A549 treated with AZD9567 at 1 μM for 4 hours (cell line): Measurements from ENCODE around the gene DOK1. TPM values are rescaled to one million over a fixed set of nuclear protein-coding genes. Genes with fewer than 3 reads are reported as not detected.

Experiments
- total RNA-seq: library from RNA; stranded (reverse); fragments of 200-300 nt; extraction: Qiagen RNA extraction; gene quantifications from 5 replicates; pipeline ENCODE4 v1.2.3, GENCODE V29; 2022; ENCODE audit not compliant: insufficient read depth

Gene DOK1
- total RNA-seq: 3.7 to 6.0 TPM (median 4.8 TPM) in 5 replicates

DNA sequence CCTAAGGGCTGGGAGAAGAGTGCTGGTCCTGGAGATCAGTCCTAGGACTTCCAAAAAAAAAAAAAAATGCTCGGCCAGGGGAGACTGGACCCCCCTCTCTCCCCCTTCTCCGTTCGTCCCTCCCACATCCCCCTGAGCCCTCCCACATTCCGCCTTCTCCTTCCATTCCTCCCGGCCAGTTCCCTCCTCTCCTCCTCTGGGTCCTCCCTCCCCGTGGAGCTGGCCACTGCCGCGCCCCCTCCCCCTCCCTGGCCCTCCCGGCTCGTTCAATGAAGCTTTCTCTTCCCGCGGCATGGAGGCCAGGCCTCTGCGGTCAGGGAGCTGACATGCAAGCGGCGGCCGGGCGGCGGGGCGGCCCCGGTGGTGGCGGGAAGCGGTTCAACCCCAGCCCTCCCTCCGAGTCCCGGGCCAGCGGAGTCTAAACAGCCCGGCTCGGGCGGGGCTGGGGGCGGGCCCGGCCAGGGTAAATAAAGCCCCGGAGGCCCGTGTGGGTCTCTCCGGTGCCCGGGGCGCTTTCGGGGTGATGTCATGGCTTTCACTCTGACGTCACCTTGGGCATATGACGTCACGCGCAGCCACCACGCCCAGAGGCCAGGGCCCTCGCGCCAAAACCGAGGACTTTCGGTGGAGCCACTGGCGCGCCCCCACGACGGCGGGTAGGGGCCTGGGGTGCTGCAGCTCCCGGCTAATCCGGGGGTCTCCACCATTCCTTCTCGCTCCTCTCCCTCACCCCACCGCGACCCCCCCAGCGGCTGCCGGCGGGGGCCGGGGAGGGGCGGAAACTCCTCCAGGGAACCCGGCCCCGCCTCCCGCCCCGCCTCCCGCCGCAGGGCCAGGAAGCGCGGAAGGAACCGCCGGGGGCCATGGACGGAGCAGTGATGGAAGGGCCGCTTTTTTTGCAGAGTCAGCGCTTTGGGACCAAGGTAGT, at the start of gene DOK1, which contains the start of gene LOXL3:
Gene DOK1, plus strand, starts transcription at position 829 of the 928 bp plus-strand sequence. Its CDS starts 35 bp downstream, at position 864.
Gene LOXL3, minus strand, starts transcription at position 51 of the 928 bp plus-strand sequence. CDS start 1,308 bp downstream, outside the sequence.

DNA sequence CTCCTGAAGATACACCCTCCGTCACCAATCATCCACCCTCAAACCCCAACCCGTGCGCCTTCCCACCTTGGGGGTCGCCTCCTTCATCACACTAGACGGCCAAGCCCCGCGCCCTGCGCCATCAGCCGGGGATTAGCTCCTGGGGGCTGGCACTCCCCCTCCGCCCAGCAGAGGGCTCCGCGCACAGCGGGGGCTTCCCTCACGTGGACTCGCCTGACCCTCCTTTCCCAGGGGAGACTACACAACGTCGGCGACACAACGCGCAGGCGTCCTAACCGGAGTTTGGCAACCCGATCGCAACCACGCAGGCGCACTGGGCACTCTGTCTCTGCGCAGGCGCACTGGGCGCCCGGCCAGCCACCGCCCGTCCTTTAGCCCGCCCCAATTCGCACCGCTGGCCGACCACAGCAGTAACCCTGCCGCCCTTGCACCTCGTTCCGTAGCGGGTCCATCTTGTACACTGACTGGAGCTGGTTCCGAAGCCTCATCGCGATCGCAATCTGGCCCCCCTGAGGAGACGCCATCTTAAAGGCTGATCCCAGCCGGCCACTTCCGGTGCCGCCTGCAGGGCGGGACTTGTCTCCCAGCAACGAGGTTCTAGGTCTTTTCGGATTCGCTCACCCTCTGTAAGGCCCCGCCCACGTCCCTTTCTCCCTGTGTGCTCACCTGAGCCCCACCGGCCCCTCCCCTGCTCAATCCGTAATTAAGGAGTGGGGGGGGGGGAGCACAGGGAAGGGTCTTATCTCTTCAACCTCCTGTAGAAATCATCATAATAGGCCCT, 47.2 kb upstream of the DOK1 start, which contains the start of gene PCGF1:
Gene PCGF1, minus strand, starts transcription at position 551 of the 781 bp plus-strand sequence. Its CDS starts 27 bp downstream, at position 524.

DNA sequence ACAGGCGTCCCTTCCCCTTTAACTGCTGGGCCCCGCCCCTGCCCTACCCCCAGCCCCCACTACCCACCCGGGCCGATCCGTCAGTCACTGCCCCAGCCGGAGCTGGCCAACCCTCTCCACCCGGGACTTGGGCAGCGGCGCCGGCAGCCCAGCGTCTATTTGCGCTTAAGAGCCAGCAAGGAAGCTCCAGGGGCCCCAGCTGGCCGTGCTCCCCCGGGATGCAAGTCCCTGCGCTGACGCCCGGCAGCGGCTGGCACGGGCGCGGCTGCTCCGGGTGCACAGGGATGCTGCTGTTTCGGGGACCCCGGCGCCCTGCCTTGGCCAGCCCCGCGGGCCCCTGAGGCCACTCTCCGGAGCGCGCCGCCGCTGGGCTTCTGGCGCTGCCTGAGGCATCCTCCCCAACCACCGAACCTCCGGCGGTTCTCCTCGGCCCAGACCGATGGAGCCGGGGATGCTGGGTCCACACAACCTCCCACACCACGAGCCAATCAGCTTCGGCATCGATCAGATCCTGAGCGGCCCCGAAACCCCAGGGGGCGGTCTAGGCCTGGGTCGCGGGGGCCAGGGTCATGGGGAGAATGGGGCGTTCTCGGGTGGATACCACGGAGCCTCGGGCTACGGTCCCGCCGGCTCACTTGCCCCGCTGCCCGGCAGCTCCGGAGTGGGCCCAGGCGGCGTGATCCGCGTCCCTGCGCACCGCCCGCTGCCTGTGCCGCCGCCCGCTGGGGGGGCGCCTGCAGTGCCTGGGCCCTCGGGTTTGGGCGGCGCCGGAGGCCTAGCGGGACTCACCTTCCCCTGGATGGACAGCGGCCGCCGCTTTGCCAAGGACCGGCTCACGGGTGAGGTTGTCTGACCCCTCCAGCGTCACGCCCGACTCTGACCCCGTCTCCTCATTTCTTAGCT, 39.9 kb upstream of the DOK1 start, which contains the start of gene TLX2:
Gene TLX2, plus strand, starts transcription at position 83 of the 903 bp plus-strand sequence. Its CDS starts 357 bp downstream, at position 440.

DNA sequence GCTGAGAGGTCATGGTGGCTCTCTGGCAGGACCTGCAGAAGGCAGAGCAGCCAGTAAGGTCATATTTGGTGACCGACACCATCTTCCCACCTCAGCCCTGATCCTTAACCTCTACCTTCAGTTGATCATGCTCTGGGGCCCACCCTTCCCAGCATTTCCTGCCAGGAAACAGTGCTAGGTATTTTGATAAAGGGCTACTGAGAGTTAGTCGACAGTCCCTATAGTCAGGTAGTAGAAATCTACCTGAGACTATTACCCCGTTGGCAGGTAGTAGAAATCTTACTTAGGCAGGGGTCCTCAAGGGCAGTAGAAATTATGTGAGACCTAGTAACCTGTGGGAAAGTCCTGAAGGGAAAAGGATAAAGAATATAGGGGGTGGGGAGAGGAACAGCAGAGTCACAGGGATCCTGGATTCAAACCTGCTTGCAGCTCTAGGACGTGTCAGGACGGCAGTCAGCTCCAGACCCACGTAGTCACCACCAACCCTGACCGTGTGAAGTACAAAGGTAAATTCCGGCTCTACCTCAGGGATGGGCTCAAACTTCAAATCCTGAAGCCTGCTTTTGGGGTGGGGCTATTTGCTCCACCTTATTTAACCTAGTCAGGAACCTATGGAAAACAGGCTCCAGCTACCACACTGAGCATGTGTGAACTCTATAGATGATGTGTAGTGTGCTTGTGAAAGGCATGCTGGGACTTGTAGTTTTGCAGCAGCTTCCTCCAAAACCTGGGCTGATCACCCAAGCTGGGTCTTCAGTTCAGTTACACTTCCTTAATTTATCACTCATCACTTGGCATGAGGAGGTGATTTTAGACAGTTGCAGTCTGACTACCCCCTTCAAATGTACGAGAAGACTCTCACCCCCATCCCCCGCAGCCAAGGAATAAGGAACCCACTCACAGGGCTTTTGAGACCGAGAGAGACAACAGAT, 28.5 kb upstream of the DOK1 start, which contains the start of gene DQX1:
Gene DQX1, minus strand, starts transcription at position 515 of the 932 bp plus-strand sequence. Its CDS starts 502 bp downstream, at position 13.

DNA sequence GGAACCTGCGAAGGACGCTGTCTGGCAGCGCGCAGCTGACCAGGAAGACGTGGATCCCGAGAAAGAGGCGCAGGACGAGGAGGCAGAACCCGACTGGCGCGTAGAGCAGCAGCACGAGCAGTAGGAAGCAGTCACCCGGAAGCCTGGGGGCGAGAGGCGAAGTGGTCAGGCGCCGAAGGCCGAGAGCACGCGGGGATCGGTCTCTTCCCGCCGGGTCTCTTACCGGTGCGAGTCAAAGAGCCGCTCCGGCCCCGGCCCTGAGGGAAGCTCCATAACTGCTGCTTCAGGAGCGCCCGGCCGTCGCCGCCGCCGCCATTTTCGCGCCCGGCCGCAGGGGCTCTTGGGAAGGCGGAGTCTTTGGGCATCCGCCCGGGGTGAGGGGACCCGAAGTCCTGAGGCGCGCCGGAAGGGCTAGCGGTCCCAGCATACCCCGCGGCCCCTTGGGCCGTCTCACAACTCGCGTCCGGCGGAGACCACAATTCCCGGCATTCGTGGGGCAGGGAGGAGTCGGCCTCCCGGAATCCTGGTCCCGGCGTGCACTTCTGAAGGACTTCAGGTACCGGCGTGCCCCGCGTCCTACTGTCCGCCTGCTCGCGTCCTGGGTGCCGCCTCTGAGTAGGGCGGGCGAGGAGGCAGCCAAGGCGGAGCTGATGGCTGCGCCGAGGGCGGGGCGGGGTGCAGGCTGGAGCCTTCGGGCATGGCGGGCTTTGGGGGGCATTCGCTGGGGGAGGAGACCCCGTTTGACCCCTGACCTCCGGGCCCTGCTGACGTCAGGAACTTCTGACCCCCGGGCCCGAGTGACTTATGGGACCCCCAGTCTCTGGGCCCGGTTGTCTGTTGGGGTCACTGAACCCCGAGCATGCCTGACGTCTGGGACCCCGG, 24.9 kb upstream of the DOK1 start, which contains the start of the genes AUP1 and HTRA2:
Gene AUP1, minus strand, starts transcription at position 350 of the 882 bp plus-strand sequence. Its CDS starts 77 bp downstream, at position 273.
Gene HTRA2, plus strand, starts transcription at position 577 of the 882 bp plus-strand sequence. Its CDS starts 74 bp downstream, at position 651.

Other genes with a start within 250 kb of the DOK1 start
- gene SLC4A5, start 211.3 kb upstream of the DOK1 start, total RNA-seq: 0.23 to 0.55 TPM (median 0.51 TPM) in 4 of 5 replicates, not detected in the other
- gene DCTN1, start 174.4 kb upstream of the DOK1 start, total RNA-seq: 108 to 152 TPM (median 145 TPM) in 5 replicates
- 2.9 to 5.0 TPM (median 4.2 TPM) in 5 replicates for gene C2orf81, start 133.1 kb upstream of the DOK1 start, total RNA-seq
- 81.9 to 90.0 TPM (median 89.3 TPM) in 5 replicates for gene WDR54, start 133.0 kb upstream of the DOK1 start, total RNA-seq
- gene RTKN, start 112.8 kb upstream of the DOK1 start, total RNA-seq: 21.5 to 26.2 TPM (median 25.1 TPM) in 5 replicates
- gene INO80B, start 99.6 kb upstream of the DOK1 start, total RNA-seq: 28.3 to 54.8 TPM (median 52.5 TPM) in 5 replicates
- 65.3 to 86.2 TPM (median 83.5 TPM) in 5 replicates for gene WBP1, start 96.3 kb upstream of the DOK1 start, total RNA-seq
- gene MOGS, start 89.3 kb upstream of the DOK1 start, total RNA-seq: 39.3 to 56.5 TPM (median 54.1 TPM) in 5 replicates
- gene MRPL53, start 82.0 kb upstream of the DOK1 start, total RNA-seq: 98.3 to 143 TPM (median 142 TPM) in 5 replicates
- 14.4 to 15.4 TPM (median 14.5 TPM) in 5 replicates for gene CCDC142, start 71.7 kb upstream of the DOK1 start, total RNA-seq
- gene TTC31, start 71.6 kb upstream of the DOK1 start, total RNA-seq: 12.7 to 19.4 TPM (median 18.6 TPM) in 5 replicates
- gene LBX2, start 55.1 kb upstream of the DOK1 start, total RNA-seq: 2.7 to 3.9 TPM (median 3.2 TPM) in 4 of 5 replicates, not detected in the other
- 34.2 to 37.9 TPM (median 35.0 TPM) in 5 replicates for gene PCGF1, start 47.0 kb upstream of the DOK1 start, total RNA-seq
- 0.28 to 0.46 TPM (median 0.37 TPM) in 4 of 5 replicates, not detected in the other for gene TLX2, start 40.3 kb upstream of the DOK1 start, total RNA-seq
- gene DQX1, start 28.5 kb upstream of the DOK1 start, total RNA-seq: 0.09 to 0.27 TPM (median 0.16 TPM) in 3 of 5 replicates, not detected in the others
- 174 to 251 TPM (median 241 TPM) in 5 replicates for gene AUP1, start 25.0 kb upstream of the DOK1 start, total RNA-seq
- 35.6 to 41.1 TPM (median 39.5 TPM) in 5 replicates for gene HTRA2, start 24.8 kb upstream of the DOK1 start, total RNA-seq
- 0.22 to 8.4 TPM (median 0.42 TPM) in 5 replicates for gene LOXL3, start 778 bp upstream of the DOK1 start, total RNA-seq
- not detected in 5 replicates for gene M1AP, start 93.6 kb downstream of the DOK1 start, total RNA-seq
- 9.7 to 12.1 TPM (median 11.4 TPM) in 5 replicates for gene SEMA4F, start 99.5 kb downstream of the DOK1 start, total RNA-seq